ENCODE results near the gene ANKFN1. TPM values are rescaled to one million over a fixed set of nuclear protein-coding genes. Genes with fewer than 3 reads are reported as not detected.
A peak's percentile ranks its signal among the peaks of the same experiment; 100 is the strongest.

Gene ANKFN1
- total and polyA plus RNA-seq, 2 donors from 2014 or later = 0.19 TPM; not detected in 1

GRCh38 chr17:56478836-56479447, 325.7 kb downstream of the ANKFN1 start:
- DNase-seq = peak in 2 of 5 donors; percentile 31 to 39
- no peak overlapping the region for H3K4me3 ChIP-seq (ENCODE audit: low read length in 3 of 3)
- FAIRE-seq = no peak
- intact Hi-C loops (cut with DNase I) = no loop called here
- no peaks in the 10 kb centered on the region for H3K36me3 ChIP-seq (ENCODE audit: control insufficient read depth in 2 of 3, insufficient read depth in 3 of 3, low read length in 3 of 3)
- peak; percentile 44 for TF ChIP-seq CTCF (IDR thresholded peaks at IDR 0.05; ENCODE audit: borderline replicate concordance, extremely low read depth, insufficient read depth)
- no peaks in the 10 kb centered on the region for H3K27me3 ChIP-seq (ENCODE audit: control insufficient read depth, insufficient read depth, low read length)
- no peaks in the 10 kb centered on the region for H3K9me3 ChIP-seq (ENCODE audit: control insufficient read depth in 2 of 3, insufficient read depth in 1 of 3, low read length in 3 of 3)
- H3K27ac ChIP-seq (ENCODE audit: low read depth in 2 of 2, low read length in 2 of 2) = no peak overlapping the region
- H3K4me1 ChIP-seq (ENCODE audit: control insufficient read depth in 2 of 3, insufficient read depth in 2 of 3, low read depth in 1 of 3, low read length in 3 of 3) = no peaks in the 10 kb centered on the region
- H3K9ac ChIP-seq (ENCODE audit: low read length in 3 of 3) = no peak overlapping the region

- intact Hi-C loops (cut with DNase I) = no loop called here
- DNase-seq (no peak), FAIRE-seq (no peak)
These were observed 327.2 kb downstream of the ANKFN1 start for GRCh38 chr17:56480501-56480900.

GRCh38 chr17:56481659-56482058, 328.4 kb downstream of the ANKFN1 start:
- intact Hi-C loops (cut with DNase I) = no loop called here
- Histone ChIP-seq H3K27ac (ENCODE audit: low read depth in 2 of 2, low read length in 2 of 2) (no peak overlapping the region), H3K27me3 (ENCODE audit: control insufficient read depth, insufficient read depth, low read length) (no peaks in the 10 kb centered on the region), H3K4me3 (ENCODE audit: low read length in 3 of 3) (no peak overlapping the region), H3K4me1 (ENCODE audit: control insufficient read depth in 2 of 3, insufficient read depth in 2 of 3, low read depth in 1 of 3, low read length in 3 of 3) (no peaks in the 10 kb centered on the region), H3K9me3 (ENCODE audit: control insufficient read depth in 2 of 3, insufficient read depth in 1 of 3, low read length in 3 of 3) (no peaks in the 10 kb centered on the region), H3K36me3 (ENCODE audit: control insufficient read depth in 2 of 3, insufficient read depth in 3 of 3, low read length in 3 of 3) (no peaks in the 10 kb centered on the region), H3K9ac (ENCODE audit: low read length in 3 of 3) (no peak overlapping the region)
- no peak for TF ChIP-seq CTCF (IDR thresholded peaks at IDR 0.05; ENCODE audit: borderline replicate concordance, extremely low read depth, insufficient read depth)
- DNase-seq (peak in 2 of 5 donors; percentile 52 to 61), FAIRE-seq (no peak)

More at GRCh38 chr17:56480501-56480900, 327.2 kb downstream of the ANKFN1 start:
- no peak for TF ChIP-seq CTCF (IDR thresholded peaks at IDR 0.05; ENCODE audit: borderline replicate concordance, extremely low read depth, insufficient read depth)
- no peak overlapping the region for H3K9ac ChIP-seq (ENCODE audit: low read length in 3 of 3)
- H3K4me3 ChIP-seq (ENCODE audit: low read length in 3 of 3) = no peak overlapping the region
- H3K9me3 ChIP-seq (ENCODE audit: control insufficient read depth in 2 of 3, insufficient read depth in 1 of 3, low read length in 3 of 3) = no peaks in the 10 kb centered on the region
- H3K27me3 ChIP-seq (ENCODE audit: control insufficient read depth, insufficient read depth, low read length) = no peaks in the 10 kb centered on the region
- H3K27ac ChIP-seq (ENCODE audit: low read depth in 2 of 2, low read length in 2 of 2) = no peak overlapping the region
- no peaks in the 10 kb centered on the region for H3K4me1 ChIP-seq (ENCODE audit: control insufficient read depth in 2 of 3, insufficient read depth in 2 of 3, low read depth in 1 of 3, low read length in 3 of 3)
- H3K36me3 ChIP-seq (ENCODE audit: control insufficient read depth in 2 of 3, insufficient read depth in 3 of 3, low read length in 3 of 3) = no peaks in the 10 kb centered on the region

DNA sequence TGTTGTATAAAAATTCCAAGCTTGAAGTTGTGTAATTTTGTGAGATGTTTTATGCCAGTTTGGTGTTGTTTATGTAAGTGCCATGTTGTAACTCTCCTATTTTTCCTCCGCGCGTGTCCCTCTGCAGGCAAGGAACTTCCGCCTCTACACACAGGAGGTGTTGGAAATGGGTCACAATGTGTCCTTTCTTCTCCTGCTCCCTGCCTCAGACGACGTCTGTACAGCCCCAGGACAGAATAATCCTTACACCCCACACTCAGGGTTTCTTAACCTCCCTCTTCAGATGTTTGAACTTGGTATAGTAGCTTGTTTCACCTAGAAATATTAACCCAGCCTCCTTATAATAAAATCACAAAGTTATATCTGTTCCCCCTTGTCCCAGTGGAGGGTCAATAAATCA, 329.0 kb downstream of the ANKFN1 start:
- H3K27ac ChIP-seq (ENCODE audit: low read depth in 2 of 2, low read length in 2 of 2) = no peak overlapping the region
- no peak overlapping the region for H3K4me3 ChIP-seq (ENCODE audit: low read length in 3 of 3)
- no peaks in the 10 kb centered on the region for H3K36me3 ChIP-seq (ENCODE audit: control insufficient read depth in 2 of 3, insufficient read depth in 3 of 3, low read length in 3 of 3)
- FAIRE-seq (no peak), DNase-seq (no peak)
- no peak overlapping the region for H3K9ac ChIP-seq (ENCODE audit: low read length in 3 of 3)
- intact Hi-C loops (cut with DNase I) = no loop called here
- no peaks in the 10 kb centered on the region for H3K27me3 ChIP-seq (ENCODE audit: control insufficient read depth, insufficient read depth, low read length)
- TF ChIP-seq CTCF (IDR thresholded peaks at IDR 0.05; ENCODE audit: borderline replicate concordance, extremely low read depth, insufficient read depth) = no peak
- no peaks in the 10 kb centered on the region for H3K9me3 ChIP-seq (ENCODE audit: control insufficient read depth in 2 of 3, insufficient read depth in 1 of 3, low read length in 3 of 3)
- no peaks in the 10 kb centered on the region for H3K4me1 ChIP-seq (ENCODE audit: control insufficient read depth in 2 of 3, insufficient read depth in 2 of 3, low read depth in 1 of 3, low read length in 3 of 3)

Data from kidney (tissue), 14 donors.